Kidney (tissue), 14 donors: ENCODE data around the gene UNC13C. TPM values are rescaled to one million over a fixed set of nuclear protein-coding genes. Genes with fewer than 3 reads are reported as not detected.

Source experiments
- DNase-seq, 5 donors: peaks; one replicate each; pipeline ENCODE4 v3.0.0-alpha.2; 2013 to 2020
- FAIRE-seq: peaks from 2 replicates; lab custom pipeline; 2012; peaks lifted over from hg19 to GRCh38; lab: Jason Lieb, UNC
- H3K27ac ChIP-seq, 2 donors: one replicate each; pipeline ENCODE4 v1.7.0; 2013; ENCODE audit warnings: low read depth in 2 of 2, low read length in 2 of 2, inconsistent platforms in 1 of 2
- H3K27me3 ChIP-seq: one replicate; pipeline ENCODE4 v1.7.1; 2013; ENCODE audit warnings: low read length, inconsistent platforms; ENCODE audit not compliant: control insufficient read depth, insufficient read depth
- H3K36me3 ChIP-seq, 3 donors: one replicate each; pipeline versions ENCODE4 v1.7.0 to v1.7.1; 2013; ENCODE audit warnings: low read length in 3 of 3, control low read depth in 1 of 3, inconsistent platforms in 1 of 3; ENCODE audit not compliant: insufficient read depth in 3 of 3, control insufficient read depth in 2 of 3
- H3K4me1 ChIP-seq, 3 donors: one replicate each; pipeline versions ENCODE4 v1.7.0 to v1.7.1; 2013; ENCODE audit warnings: low read length in 3 of 3, inconsistent platforms in 1 of 3, low read depth in 1 of 3; ENCODE audit not compliant: control insufficient read depth in 2 of 3, insufficient read depth in 2 of 3
- H3K4me3 ChIP-seq, 3 donors: one replicate each; pipeline versions ENCODE4 v1.7.0 to v1.8.1; 2013; ENCODE audit warnings: low read length in 3 of 3, control low read depth in 1 of 3, inconsistent platforms in 1 of 3
- H3K9ac ChIP-seq, 3 donors: one replicate each; pipeline versions ENCODE4 v1.7.0 to v1.7.1; 2013; ENCODE audit warnings: low read length in 3 of 3, control low read depth in 1 of 3, inconsistent platforms in 1 of 3
- H3K9me3 ChIP-seq, 3 donors: one replicate each; pipeline versions ENCODE4 v1.7.0 to v1.7.1; 2013; ENCODE audit warnings: low read length in 3 of 3, control low read depth in 1 of 3, inconsistent platforms in 1 of 3; ENCODE audit not compliant: control insufficient read depth in 2 of 3, insufficient read depth in 1 of 3
- CTCF ChIP-seq: IDR thresholded peaks from 3 replicates; pipeline ENCODE4 v1.5.1; 2012; ENCODE audit warnings: mild to moderate bottlenecking, moderate library complexity, borderline replicate concordance; ENCODE audit not compliant: insufficient read depth; ENCODE audit errors: extremely low read depth
- intact Hi-C: fragments of 100-400 bp; cut with DNase I; formaldehyde crosslinking; loops from one replicate; pipeline ENCODE4 v1.11.1; 2022
- polyA plus RNA-seq: library from polyadenylated mRNA; stranded (reverse); fragments of 350-450 nt; fragmentation: Illumina TruSeq; extraction: RNeasy Lipid Tissue Mini Kit (QIAGEN cat#74804); gene quantifications from one replicate; pipeline ENCODE4 v1.2.3, GENCODE V29; 2014; ENCODE audit warnings: low read depth, low replicate concordance; ENCODE audit not compliant: insufficient read depth
- total RNA-seq: library from RNA; stranded (reverse); fragmentation: NEBNext Ultra II Directional; extraction: Animal tissue kit (Norgen Biotek cat#: 25700); gene quantifications from one replicate; pipeline ENCODE4 v1.2.1, GENCODE V29; 2021
- donor health status: control.
- donor health status: control.
- donor health status: control.
- donor health status: control.
- donor health status: control.
- donor health status: DM: yes; HTN: yes; CAD: no.
- donor health status: Normal renal cell carcinoma (clear cell type).

The UNC13C gene
- total and polyA plus RNA-seq, 2 donors from 2014 or later = 0.19 to 0.45 TPM

GRCh38 chr15:53974121-53974520 is 4.1 kb upstream of the UNC13C start:
- H3K36me3 ChIP-seq = no peaks in the 10 kb centered on the region
- no peak overlapping the region for H3K4me3 ChIP-seq
- no peak for TF ChIP-seq CTCF
- H3K27me3 ChIP-seq = peaks cover under 1% of the 10 kb centered on the region
- H3K9me3 ChIP-seq = no peaks in the 10 kb centered on the region
- H3K4me1 ChIP-seq = no peaks in the 10 kb centered on the region
- DNase-seq = no peak
- H3K9ac ChIP-seq = no peak overlapping the region
- intact Hi-C loops = no loop called here
- no peak overlapping the region for H3K27ac ChIP-seq
- no peak for FAIRE-seq

GRCh38 chr15:53974813-53975212 is 3.4 kb upstream of the UNC13C start:
- no peak overlapping the region for H3K9ac ChIP-seq
- H3K4me3 ChIP-seq = no peak overlapping the region
- FAIRE-seq (no peak), DNase-seq (no peak)
- intact Hi-C loops = no loop called here
- no peaks in the 10 kb centered on the region for H3K9me3 ChIP-seq
- no peaks in the 10 kb centered on the region for H3K36me3 ChIP-seq
- no peak for TF ChIP-seq CTCF
- H3K27me3 ChIP-seq = peaks cover 3% of the 10 kb centered on the region
- H3K27ac ChIP-seq = no peak overlapping the region
- H3K4me1 ChIP-seq = no peaks in the 10 kb centered on the region

- Histone ChIP-seq H3K36me3 (no peaks in the 10 kb centered on the region), H3K9me3 (no peaks in the 10 kb centered on the region), H3K4me1 (no peaks in the 10 kb centered on the region), H3K9ac (no peak overlapping the region), H3K27ac (no peak overlapping the region), H3K4me3 (no peak overlapping the region), H3K27me3 (peaks cover 3% of the 10 kb centered on the region)
- DNase-seq = peak; percentile 41 to 84 (median 74)
- no peak for FAIRE-seq
- no peak for TF ChIP-seq CTCF
- intact Hi-C loops = no loop called here
These were observed 1.3 kb upstream of the UNC13C start for GRCh38 chr15:53976844-53977392.
